Thoracic aorta (tissue), 2 donors: Measurements from ENCODE around the gene IFI16. TPM values are rescaled to one million over a fixed set of nuclear protein-coding genes. Genes with fewer than 3 reads are reported as not detected.
A peak's percentile ranks its signal among the peaks of the same experiment; 100 is the strongest.

Source experiments
- ATAC-seq: fragments of 150-250 bp; one replicate; pipeline ENCODE4 v1.8.0; 2017; ENCODE audit warnings: low read depth; ENCODE audit not compliant: insufficient number of reproducible peaks, low FRiP score
- DNase-seq: peaks from one replicate; pipeline ENCODE4 v3.0.0-alpha.2; 2020; ENCODE audit warnings: low spot score
- H3K27ac ChIP-seq, 2 donors: fragments of 200-600 bp; sonication (generic); 1 replicate in 1 of 2; 2 replicates in 1 of 2; pipeline ENCODE4 v1.5.1; 2016; ENCODE audit warnings: mild to moderate bottlenecking in 2 of 2, moderate library complexity in 2 of 2
- H3K27me3 ChIP-seq: fragments of 200-600 bp; sonication (generic); replicated peaks from 2 replicates; pipeline ENCODE4 v1.6.0; 2016; ENCODE audit warnings: mild to moderate bottlenecking; ENCODE audit not compliant: insufficient read depth
- H3K36me3 ChIP-seq: fragments of 200-600 bp; sonication (generic); one replicate; pipeline ENCODE4 v1.5.1; 2016
- H3K4me1 ChIP-seq, 2 donors: fragments of 200-600 bp; sonication (generic); 1 replicate in 1 of 2; 2 replicates in 1 of 2; pipeline versions ENCODE4 v1.5.1 to v1.6.0; 2016; ENCODE audit warnings: low read depth in 2 of 2, mild to moderate bottlenecking in 1 of 2; ENCODE audit not compliant: control insufficient read depth in 1 of 2
- H3K4me3 ChIP-seq: fragments of 200-600 bp; sonication (generic); 2 replicates; pipeline ENCODE4 v1.5.1; 2016; ENCODE audit warnings: mild to moderate bottlenecking
- H3K9me3 ChIP-seq: fragments of 200-600 bp; sonication (generic); 2 replicates; pipeline ENCODE4 v1.5.1; 2016
- total RNA-seq, 2 donors: library from RNA; depleted of rRNA; stranded (reverse); fragments of >200 nt; gene quantifications; one replicate each; pipeline versions ENCODE4 v1.1.0 to v1.2.3, GENCODE V29; 2016
- TF ChIP-seq, protein P1 (sequence below): fragments of 200-600 bp; sonication (generic); IDR thresholded peaks from one replicate; pipeline ENCODE4 v1.5.1; 2019; ENCODE audit warnings: antibody characterized with exemption

The IFI16 gene
- total RNA-seq, 2 donors from 2014 or later = 65.4 to 182 TPM

DNA sequence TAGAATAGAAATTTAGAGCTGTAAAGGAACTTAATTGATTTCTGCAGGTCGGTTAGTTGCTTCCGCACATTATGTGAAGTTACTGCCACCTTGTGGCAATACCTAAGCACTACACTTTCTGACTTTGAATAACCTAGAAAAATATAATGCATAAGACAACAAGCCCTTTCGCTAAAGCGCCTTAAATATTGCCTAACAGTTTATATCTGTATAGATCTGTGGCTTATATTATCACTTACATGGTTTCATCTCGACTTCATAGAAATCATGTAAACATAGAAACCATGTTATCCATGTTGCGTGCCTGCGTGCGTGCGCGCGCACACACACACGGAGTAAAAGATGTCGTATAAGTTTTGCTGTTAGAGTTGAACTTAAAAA lies 10.9 kb upstream of the IFI16 start:
- H3K9me3 ChIP-seq = no peaks in the 10 kb centered on the region
- H3K4me1 ChIP-seq = peaks cover 3 to 19% of the 10 kb centered on the region in 2 donors
- no peaks in the 10 kb centered on the region for H3K36me3 ChIP-seq
- peak; percentile 43 for ATAC-seq
- DNase-seq = no peak
- H3K27me3 ChIP-seq = no peaks in the 10 kb centered on the region
- H3K4me3 ChIP-seq = peak overlapping the region; percentile 72
- TF ChIP-seq, protein P1, sequence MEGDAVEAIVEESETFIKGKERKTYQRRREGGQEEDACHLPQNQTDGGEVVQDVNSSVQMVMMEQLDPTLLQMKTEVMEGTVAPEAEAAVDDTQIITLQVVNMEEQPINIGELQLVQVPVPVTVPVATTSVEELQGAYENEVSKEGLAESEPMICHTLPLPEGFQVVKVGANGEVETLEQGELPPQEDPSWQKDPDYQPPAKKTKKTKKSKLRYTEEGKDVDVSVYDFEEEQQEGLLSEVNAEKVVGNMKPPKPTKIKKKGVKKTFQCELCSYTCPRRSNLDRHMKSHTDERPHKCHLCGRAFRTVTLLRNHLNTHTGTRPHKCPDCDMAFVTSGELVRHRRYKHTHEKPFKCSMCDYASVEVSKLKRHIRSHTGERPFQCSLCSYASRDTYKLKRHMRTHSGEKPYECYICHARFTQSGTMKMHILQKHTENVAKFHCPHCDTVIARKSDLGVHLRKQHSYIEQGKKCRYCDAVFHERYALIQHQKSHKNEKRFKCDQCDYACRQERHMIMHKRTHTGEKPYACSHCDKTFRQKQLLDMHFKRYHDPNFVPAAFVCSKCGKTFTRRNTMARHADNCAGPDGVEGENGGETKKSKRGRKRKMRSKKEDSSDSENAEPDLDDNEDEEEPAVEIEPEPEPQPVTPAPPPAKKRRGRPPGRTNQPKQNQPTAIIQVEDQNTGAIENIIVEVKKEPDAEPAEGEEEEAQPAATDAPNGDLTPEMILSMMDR = peak; percentile 86
- H3K27ac ChIP-seq = peak overlapping the region; percentile 53 to 65

DNA sequence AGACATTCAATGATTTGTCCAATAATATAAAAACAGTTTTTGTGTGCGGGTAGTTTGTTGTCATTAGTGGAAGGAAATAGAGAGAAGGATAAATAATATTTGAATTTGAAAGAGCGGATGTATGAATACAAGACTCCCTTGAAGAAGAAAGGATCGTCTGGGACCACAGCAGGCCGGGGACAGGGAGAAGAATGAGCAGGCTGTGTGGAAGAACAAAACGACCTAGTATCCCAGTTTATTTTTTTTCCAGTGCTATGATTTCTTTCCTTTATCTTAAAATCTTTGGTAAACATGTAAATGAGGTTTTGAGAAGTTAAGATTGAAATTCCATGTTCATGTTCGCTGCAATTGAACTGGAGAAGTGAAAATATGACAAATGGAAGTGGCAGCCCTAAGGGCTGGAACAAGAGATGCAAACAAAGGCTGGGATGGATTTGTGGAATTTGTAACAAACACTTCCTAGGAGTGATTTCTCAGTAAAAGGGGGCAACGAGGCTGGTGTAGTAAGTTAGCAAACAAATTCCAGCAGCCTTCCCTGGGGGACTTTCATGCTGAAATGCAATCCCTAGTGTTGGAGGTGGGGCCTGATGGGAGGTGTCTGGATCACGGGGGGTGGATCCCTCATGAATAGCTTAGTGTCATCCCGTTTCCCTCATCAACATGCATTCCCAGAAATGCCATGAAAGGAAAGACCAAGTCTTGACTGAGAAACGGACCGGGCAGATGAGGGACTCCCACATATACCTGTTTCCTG lies 10.2 kb upstream of the IFI16 start:
- DNase-seq = no peak
- Histone ChIP-seq H3K27ac (peak overlapping the region; percentile 65 to 81), H3K9me3 (no peaks in the 10 kb centered on the region), H3K27me3 (no peaks in the 10 kb centered on the region), H3K36me3 (no peaks in the 10 kb centered on the region), H3K4me1 (peaks cover 3 to 19% of the 10 kb centered on the region in 2 donors), H3K4me3 (peak overlapping the region; percentile 72)
- ATAC-seq = peak; percentile 57
- TF ChIP-seq, protein P1 = no peak

DNA sequence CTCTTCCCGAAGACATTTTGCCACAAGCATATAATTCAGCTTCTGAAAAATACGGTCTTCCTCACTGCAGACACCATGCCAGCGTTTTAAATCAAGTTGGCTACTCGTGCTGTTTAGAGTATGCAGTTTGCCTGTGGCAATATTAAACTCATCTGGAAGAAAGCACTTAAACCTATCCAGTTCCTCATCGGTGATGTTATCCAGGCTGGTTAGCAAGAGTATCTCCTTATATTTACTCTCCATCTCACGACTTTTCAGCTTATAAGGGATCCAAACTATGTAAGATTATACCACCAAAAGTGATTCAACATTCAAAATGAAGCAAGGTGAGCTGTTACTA lies 9.7 kb upstream of the IFI16 start:
- peak overlapping the region; percentile 65 to 81 for H3K27ac ChIP-seq

DNA sequence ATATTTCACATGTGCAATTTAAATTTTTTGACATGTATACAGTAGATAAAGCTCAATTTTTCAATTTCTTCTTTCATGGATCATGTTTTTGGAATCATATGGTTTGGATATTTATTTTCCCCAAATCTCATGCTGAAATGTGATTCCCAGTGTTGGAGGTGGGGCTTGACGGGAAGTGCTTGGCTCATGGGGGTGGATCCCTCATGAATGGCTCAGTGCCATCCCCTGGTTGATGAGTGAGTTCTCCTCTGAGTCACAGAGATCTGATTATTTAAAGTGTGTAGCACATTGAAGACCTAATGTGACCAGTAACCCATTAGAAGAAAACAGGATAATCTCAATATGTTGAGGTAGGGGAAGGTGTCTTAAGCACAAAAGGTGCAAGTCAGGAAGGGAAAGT lies 9.1 kb upstream of the IFI16 start:
- ATAC-seq (peak; percentile 37), DNase-seq (peak; percentile 54)
- H3K9me3 ChIP-seq = no peaks in the 10 kb centered on the region
- H3K36me3 ChIP-seq = no peaks in the 10 kb centered on the region
- no peaks in the 10 kb centered on the region for H3K27me3 ChIP-seq
- TF ChIP-seq, protein P1 = no peak
- peak overlapping the region; percentile 72 for H3K4me3 ChIP-seq
- peak overlapping the region; percentile 65 to 81 for H3K27ac ChIP-seq
- peaks cover 3 to 22% of the 10 kb centered on the region in 2 donors for H3K4me1 ChIP-seq

More for the DNA sequence above, 9.7 kb upstream of the IFI16 start:
- TF ChIP-seq, protein P1 = no peak
- peak overlapping the region; percentile 72 for H3K4me3 ChIP-seq
- ATAC-seq = no peak
- H3K9me3 ChIP-seq = no peaks in the 10 kb centered on the region
- DNase-seq = no peak
- no peaks in the 10 kb centered on the region for H3K36me3 ChIP-seq
- H3K27me3 ChIP-seq = no peaks in the 10 kb centered on the region
- H3K4me1 ChIP-seq = peaks cover 3 to 19% of the 10 kb centered on the region in 2 donors

DNA sequence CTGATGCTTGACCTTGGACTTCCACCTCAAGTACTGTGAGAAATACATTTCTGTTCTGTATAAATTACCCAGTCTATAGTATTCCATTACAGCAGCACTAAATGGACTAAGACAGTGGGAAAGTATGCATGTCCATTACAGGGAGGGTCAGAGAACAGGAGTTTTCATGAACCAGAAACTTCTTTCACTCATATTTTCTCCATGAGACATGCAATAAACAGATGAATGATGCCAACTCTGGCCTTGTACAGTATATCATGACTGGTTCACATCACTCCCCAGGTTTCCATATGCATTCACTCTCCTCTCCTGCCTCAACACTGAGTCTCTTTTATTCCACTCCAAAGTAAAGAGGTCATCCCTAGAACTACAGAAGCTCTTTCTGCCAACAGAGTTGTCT lies 4.5 kb upstream of the IFI16 start:
- Histone ChIP-seq H3K27ac (peak overlapping the region in 1 of 2 donors; percentile 40), H3K9me3 (no peaks in the 10 kb centered on the region), H3K36me3 (no peaks in the 10 kb centered on the region), H3K4me3 (no peak overlapping the region), H3K27me3 (no peaks in the 10 kb centered on the region), H3K4me1 (peaks cover 10 to 23% of the 10 kb centered on the region in 2 donors)
- TF ChIP-seq, protein P1 = no peak
- no peak for ATAC-seq
- DNase-seq = no peak
